Dedifferentiated amniotic fluid mesenchymal stem cell (primary cell): ENCODE measurements around the gene RGS7.
A peak's percentile ranks its signal among the peaks of the same experiment; 100 is the strongest.

Experiments used
- DNase-seq: peaks from one replicate; pipeline ENCODE4 v3.0.0-alpha.2; 2016; ENCODE audit errors: extremely low spot score

The RGS7 gene

DNA sequence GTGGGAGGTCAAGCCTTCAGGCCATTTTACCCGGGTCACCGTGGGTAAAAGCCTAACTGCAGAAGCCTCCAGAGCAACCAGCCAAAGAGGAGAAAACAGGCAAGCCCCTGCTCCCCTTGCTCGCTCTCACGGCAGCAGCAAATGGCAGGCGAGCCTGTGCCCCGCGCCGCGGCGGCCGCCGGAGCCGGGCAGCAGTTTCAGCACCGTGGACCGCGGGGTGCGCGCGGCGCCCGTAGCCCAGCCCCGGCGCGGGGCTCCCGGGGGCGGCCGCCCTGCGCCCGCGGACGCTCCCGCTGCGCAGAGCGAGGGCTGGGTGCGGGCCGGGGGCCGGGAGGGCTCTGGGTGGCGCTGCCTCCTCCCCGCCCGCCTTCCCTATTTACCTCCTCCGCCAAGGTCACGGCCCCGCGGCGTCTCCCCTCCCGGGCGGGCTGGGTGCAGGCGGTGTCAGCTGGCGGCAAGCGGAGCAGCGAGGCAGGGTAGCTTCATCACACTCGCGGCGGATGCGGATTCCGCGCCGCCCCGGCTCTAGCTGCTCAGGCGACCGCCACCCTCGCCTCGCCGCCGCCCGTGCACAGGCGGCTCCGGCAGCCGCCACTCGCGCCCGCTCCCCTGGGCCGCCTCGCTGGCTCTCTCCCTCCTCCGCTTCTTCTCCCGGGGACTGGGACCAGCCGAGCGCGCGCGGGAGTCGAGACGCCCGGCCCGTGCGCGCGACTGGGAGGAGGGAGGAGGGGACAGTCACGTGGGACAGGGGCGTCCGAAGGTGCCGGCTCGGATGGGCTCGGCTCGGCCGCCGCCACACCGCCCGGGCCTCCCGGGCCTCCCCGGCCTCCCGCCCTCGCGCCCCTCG, at the start of gene RGS7:
Gene RGS7, minus strand, starts transcription at position 687 of the 847 bp plus-strand sequence.
- DNase-seq, result peak; percentile 37

DNA sequence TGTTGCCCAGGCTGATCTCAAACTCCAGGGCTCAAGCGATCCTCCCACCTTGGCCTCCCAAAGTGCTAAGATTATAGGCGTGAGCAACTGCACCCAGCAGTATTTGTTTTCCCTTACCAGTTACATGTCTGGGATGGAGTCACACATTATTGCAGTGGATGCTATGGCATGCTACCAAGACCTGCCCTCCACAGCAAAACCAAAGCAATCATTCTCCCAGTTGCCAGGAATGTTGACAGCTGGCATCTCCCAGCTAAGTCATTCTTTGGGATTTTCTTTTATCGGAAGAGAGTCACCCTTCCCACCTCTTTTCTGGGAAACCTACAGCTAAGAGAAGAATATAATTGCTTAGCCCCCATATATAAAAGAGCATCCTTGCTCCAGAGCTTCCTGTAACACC, 49.4 kb upstream of the RGS7 start:
- DNase-seq, result no peak

DNA sequence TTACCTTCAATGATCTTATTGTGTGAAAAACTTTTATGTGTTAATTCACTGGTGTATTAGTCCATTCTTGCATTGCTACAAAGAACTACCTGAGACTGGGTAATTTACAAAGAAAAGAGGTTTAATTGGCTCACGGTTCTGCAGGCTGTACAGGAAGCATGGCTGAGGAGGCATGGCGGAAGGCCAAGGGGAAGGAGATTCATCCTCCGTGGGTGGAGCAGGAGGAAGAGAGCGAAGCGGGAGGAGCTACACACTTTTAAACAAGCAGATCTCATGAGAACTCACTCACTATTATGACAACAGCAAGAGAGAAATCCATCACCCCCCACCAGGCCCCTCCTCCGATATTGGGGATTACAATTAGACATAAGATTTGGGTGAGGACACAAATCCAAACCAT, 44.2 kb upstream of the RGS7 start:
- no peak for DNase-seq

DNA sequence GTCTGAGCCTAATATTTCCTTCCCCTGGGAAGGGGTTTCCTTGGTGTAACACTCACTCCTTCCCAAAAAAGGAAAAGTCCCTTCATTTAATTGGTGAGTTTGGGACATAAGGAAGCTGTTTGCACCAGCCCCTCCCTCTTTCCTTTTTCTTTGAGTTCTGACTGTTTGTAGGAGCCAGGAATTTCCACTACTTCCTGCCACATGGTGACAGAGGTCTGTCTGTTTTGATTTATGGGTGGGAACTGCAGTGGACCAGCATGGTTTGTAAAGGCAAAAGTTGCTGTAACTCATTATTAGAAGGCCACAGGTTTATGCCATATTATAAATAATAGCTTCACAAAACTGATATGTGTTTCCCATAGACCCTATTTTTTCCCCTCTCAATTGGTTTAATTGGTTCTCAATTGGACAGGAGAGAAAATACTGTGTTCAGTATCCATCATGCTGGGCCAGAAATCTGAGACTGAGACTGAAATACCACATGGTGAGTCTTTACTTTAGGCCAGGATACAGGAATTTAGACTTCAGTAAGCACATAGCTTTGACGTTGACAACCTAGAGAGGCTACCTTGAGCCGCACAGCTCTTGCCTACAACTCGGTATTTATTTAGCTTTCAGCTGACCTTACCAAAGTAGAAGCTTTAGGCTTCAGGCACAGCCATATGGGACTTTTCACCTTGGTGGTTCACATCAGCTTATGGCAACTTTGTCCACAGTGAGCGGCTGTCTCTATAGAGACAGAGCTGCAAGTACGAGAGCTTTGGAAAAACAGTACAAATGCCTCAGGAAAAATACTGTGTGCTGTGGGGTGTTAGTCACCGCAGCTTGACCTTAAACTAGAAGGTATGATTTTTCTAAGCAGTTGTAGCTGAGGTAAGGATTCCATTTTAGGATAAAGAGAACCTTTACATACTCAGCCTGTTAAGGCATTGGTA, 40.0 kb upstream of the RGS7 start:
- DNase-seq, result no peak

DNA sequence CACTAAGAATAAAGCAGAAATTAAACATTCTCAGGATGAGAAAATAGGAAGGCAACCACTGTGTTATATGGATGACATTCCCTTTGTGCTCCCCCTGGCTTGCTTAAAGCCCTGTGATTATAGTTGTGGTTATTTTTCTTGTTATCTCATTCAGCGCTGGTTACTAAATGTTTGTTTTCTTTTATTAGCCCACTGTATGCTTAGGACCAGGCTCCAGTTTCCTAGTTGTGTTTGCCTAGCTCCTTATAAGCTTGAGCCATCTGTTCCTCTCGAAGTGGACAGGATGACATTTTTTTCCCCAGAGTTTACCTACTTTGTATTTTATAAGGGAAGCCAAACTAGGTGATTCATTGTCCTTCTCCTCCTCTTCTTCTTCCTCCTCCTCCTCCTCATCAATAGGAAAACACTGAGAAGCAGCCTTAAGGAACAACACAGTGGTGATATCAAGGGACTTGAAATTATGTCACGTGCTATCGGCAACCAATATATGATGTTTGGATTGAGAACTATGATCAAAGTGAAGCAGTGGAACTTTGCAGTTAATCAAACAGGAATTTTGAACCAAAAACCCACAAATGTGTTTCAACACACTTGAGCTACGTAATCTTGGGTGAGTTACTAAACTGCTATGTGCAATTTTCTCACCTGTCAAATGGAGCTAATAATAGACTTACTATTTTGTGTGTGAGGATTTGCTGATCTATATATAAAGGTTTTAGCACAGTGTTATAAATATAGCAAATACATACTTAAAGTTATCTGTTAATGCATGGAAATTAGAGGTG, 35.1 kb upstream of the RGS7 start:
- no peak for DNase-seq

DNA sequence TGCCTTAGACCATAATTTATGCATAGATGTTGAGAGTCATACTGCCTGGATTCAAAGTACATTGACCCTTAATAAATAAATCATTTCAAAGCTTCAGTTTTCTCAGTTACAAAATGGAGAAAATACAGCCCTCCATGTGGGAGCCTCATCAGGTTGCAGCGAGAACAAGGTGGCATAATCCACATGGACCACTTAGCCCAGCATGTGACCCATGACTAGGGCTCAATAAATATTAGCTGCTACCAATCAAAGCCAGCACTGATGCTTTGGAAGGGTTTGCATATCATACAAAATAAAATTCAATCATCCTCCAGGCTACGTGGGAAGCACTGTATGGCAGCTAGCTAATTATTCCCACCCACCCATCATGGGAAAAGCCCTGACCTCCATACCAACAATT, 33.5 kb upstream of the RGS7 start:
- DNase-seq, result no peak

DNA sequence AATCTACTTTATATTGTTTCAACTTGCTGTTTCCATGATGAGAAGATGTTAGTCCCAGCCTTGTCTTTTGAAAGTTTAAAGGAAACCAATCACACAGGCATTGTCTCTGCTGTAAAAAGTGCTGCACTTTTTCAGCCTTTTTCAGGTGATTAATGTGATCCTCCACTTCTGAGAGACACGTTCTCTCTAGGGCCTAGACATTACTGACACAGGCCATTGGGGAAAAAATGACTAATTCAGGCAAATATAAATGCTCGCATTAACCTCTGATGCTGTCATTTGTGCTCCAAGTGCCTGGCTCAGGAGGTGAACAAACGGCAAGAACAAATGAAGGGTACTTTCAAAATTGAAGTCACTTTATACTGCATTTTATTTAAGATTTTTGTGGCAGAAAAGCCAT, 32.4 kb upstream of the RGS7 start:
- DNase-seq, result no peak

DNA sequence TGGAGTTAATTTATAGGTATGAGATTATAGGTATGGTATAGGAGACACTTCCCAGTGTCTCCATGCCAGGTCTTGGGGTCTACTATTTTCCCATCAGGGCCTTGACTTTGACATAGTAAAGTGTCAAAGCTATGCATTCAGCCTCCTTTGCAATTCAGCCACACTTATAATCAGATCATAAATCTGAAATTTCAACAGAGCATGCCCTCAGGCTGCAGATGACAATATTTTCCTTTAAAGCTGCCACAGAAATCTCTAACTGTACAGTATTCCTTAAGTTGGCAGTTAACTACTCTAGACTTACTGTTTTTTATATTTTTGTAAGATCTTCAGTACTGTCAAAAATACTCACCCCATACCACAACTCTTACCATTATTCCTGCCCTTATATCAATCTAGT, 30.2 kb upstream of the RGS7 start:
- DNase-seq, result no peak

DNA sequence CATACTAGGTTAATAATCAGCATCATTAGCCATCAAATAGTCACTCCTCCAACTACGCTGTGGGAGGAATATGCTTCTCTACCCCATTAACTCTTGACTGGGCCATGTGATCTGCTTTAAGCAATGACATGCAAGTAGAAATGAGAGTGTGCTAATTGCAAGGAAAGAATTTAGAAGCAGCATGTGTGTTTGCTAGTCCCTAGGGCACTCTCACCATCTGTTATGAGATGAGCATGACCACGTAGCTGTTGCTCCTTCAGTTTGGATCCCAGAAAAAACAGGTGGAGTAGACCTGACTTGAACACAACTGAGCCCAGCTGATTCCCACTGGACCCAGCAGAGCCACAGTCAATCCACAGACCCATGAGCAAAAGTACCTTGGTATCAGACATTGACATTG, 19.7 kb upstream of the RGS7 start:
- no peak for DNase-seq

DNA sequence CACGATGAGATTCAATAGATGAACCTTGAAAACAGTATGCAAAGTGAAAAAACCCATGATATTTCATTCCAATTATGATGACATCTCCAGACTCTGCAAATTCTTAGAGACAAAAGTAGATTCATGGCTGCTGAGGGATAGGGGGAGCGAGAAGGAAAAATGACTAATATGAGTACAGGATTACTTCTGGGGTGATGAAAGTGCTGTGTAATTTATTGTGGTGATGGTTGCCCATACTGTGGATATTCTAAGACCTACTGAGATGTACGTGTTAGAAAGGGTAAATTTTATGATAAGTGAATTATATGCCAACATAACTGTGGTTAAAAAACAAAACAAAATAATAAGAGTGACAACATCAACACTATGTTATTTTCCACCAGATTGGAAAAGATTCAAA, 18.9 kb upstream of the RGS7 start:
- peak; percentile 27 for DNase-seq

DNA sequence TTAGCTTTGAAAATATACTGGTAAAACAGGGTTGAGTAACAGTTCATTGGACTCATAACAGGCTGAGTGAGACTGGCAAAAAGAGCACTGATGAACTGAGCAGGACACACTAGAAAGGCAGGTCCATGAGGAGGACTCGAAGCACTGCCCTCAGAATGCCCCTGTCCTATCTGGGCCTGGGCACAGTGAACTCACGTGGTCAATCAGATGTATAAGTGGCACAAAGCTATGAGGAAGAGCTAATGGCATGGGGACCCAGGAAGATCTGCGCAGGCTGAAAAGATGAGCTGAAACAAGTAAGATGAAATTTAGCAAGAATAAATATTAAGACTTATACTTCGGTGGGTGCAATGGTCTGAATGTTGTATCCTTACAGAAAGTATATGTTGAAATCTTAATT, 9.2 kb upstream of the RGS7 start:
- DNase-seq, result no peak

DNA sequence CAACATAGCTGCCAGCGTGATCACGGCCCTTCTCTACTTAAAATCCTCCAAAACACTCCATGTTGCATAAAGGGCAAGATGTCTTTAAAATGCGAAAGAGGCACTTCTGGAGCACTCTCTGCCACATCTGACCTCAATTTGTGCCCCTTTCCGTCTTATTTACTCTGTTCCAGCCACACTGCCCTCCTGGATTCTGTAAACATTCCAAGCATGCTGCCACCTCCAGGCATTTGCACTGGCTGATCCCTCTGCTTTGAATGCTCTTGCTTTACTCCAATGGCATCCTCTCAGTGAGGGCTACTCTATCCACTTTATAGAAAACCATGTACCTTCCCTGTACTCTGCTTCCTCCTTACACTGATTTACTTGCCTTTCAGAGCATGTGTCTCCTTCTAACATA, 5.3 kb upstream of the RGS7 start:
- DNase-seq, result no peak

DNA sequence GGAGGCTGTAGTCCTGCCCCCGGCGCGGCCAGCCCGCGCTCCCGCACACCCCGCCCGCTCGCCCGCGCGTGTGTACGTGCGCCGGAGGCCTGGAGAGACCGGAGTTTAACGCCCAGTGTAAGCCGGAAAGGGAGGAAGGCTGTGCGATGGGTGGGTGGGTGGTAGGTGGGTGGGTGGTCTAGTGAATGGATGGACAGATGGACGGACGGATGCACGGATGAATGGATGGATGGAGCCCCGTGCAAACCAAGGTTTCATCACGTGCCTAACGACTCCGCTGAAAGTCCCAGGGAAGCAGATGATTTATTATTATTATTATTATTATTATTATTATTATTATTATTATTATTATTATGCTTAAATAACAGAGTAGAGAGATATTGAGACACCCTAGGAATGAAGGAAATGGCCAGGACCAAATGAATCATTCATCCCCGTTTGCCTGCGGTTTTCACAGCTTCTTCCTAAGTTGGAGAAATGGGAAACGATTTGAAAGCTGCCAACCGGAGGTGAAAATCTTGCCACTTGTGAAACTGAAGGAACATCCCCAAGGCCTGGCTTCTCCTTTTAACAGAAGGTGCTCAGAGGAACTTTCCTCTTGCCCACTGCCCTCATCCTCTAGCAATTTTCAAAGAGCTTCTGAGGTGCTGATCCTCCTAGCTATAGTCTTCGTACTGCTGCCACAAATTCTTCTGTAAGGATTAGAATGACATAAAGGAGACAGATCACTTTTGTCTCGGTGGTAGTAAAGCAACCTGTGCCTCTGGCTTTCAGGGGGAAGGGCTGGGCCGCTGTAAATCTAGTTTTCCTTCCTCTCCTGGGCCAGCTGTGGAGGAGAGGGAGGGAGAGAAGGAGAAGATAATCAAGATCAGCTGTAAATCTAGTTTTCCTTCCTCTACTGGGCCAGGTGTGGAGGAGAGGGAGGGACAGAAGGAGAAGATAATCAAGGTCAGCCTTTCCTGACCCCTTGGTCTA, 648 bp upstream of the RGS7 start:
- DNase-seq, result no peak

DNA sequence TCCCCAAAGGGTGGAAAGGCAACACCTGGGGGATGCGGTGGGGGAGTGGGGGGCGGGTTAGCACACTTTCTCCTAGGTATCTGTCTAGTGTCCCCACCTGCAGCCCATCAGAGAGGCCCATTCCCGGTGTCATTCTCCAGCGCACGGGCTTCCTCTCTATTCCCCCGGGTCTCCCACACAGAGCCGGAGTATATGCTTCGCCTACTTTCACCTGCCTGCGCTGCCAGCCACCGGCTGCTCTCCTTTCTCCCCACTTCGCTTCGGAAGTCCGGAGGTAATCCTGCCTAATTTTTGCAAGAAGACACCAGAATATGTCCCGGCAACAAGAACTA, 852 bp downstream of the RGS7 start:
- no peak for DNase-seq

DNA sequence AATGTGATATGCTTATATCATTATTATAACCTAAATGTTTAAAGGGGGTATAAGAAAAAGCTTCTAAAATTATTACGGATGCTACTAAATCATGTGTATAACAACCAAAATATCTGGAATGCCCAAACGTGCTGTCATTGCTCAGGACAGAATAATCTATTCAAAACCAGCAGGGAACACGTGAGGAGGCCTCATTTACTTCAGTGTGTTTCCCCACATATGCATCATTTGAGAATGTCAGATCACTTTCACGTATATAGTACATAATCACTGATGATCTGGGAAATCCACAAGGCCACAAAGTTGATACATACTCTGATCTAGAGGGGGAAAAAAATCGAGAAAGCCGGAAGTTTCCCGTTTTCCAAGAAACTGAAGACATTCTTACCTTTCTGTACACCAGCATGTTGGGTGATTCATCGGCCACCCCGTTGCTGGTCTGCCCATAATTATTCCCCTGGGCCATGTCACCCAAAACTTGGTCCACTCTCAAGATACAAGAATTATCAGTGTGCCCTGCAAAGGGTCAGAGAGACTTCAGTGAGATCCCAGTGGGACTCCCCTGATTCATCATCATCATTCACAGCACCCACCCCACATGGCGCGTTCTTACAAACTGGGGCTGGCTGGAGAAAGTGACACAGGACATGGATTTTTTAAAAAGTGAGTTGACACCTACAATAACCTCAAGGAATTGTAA, 1.5 kb downstream of the RGS7 start:
- no peak for DNase-seq

DNA sequence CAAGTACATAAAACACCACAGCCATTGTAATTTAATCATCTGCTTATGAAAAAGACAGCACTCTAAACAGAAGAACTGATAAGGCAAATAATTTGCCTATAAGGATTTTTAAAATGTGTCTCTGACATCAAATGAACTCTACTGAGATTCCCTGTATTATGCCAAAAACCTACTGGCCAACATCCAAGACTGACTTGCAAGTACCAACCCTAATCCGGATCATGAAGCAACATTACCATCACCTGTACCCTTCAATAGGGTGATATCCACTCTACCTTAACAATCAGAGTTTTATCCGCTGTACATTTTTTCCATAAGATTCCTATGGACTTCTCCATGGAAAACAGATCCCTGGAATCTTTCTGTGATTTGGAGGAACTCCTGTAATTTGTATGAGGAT, 4.6 kb downstream of the RGS7 start:
- DNase-seq, result no peak

DNA sequence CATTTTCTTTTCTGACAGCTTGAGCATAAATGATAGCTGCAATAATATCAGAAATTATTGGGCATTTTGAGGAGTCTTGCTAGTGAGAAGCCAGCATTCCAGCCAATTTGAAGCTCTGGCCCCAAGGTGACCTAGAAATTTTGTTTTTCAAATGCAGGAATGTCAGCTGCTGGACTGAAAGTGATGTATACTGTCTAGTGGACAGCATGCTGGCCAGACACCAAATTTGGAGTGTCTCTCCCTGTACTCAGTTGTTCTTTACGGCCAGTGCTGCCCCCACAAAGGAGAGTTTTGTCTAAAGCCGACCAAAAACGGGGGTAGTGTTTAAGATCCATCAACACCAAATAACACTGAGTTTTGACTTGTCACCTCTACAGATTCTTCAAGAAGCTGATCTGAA, 5.2 kb downstream of the RGS7 start:
- no peak for DNase-seq

DNA sequence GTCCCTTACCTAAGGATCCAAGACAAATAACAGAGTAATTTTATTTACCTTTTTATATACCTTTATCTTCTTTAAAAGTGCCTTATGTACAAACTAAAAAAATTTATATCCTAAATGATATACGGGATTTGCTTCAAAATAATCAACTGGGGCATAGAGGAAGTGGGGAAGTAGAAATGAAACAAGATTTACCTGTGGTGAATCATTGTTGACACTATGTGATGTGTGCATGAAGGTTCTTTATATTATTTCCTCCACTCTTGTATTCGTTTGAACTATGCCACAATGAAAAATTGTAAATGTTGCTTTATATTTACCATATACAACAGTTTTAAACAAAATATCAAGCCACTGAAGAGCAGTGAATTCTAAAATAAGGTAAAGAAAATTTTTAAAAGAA, 13.0 kb downstream of the RGS7 start:
- DNase-seq, result no peak

DNA sequence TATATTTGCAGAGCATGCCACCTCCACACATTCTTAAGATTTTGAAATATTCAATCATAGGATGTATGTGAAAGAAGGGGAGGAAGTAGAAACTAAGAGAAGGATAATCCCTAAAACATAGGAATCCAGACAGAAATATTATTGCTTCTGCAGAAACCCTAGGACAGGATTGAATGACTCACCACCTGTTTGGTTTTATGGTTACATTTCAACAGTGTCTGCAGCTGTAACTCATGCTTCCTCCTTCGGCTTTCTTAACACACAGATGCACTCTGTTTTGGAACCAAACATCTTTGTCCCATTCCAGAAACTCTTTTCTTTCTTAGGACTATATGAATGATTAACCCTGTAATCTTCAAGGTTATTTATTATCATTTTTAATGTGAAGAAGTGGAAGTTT, 20.7 kb downstream of the RGS7 start:
- DNase-seq, result no peak

DNA sequence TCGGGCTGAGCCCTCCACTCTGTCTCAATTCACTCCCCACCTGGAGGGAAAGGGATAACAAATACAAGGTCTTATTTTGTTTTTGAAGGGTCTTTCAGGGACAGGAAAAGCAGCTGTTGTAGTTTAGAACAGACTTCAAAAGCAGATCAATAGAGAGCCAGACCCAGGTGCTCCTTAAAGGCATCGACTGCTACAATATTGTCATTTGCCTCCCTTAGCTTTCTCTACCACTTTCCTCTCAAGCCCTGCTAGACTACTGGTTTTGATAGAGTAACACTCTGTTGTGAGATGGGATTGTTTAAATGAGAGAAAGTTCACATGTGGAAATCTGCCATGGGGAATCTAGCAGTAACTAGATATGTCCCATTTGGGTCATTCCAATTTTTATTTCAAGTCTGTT, 24.0 kb downstream of the RGS7 start:
- no peak for DNase-seq

DNA sequence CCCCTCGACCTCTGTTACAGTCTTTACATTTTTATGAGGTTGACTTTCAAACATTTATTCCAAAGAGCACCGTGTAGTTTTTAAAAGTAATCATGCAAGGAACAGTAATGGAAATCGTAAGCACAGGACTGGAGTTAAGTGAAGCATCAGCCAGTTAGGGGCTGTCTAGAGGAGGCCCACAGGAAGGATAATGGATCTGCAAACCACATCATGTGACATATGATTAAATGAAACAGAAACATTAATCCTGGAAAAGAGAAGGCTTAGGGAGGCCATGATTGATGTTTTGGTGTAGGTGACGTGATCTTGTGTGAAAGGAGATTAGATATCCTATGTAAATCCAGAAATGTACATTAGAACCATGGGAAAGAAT, 25.0 kb downstream of the RGS7 start:
- no peak for DNase-seq
